ENCODE measurements around the gene SPRYD3.
"Not testable (repeated sequence)": the region's sequence is repeated elsewhere in the genome, so short reads cannot be mapped to it uniquely, and the experiment has no call there.

SPRYD3 gene, protein sequence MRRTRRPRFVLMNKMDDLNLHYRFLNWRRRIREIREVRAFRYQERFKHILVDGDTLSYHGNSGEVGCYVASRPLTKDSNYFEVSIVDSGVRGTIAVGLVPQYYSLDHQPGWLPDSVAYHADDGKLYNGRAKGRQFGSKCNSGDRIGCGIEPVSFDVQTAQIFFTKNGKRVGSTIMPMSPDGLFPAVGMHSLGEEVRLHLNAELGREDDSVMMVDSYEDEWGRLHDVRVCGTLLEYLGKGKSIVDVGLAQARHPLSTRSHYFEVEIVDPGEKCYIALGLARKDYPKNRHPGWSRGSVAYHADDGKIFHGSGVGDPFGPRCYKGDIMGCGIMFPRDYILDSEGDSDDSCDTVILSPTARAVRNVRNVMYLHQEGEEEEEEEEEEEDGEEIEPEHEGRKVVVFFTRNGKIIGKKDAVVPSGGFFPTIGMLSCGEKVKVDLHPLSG

DNA sequence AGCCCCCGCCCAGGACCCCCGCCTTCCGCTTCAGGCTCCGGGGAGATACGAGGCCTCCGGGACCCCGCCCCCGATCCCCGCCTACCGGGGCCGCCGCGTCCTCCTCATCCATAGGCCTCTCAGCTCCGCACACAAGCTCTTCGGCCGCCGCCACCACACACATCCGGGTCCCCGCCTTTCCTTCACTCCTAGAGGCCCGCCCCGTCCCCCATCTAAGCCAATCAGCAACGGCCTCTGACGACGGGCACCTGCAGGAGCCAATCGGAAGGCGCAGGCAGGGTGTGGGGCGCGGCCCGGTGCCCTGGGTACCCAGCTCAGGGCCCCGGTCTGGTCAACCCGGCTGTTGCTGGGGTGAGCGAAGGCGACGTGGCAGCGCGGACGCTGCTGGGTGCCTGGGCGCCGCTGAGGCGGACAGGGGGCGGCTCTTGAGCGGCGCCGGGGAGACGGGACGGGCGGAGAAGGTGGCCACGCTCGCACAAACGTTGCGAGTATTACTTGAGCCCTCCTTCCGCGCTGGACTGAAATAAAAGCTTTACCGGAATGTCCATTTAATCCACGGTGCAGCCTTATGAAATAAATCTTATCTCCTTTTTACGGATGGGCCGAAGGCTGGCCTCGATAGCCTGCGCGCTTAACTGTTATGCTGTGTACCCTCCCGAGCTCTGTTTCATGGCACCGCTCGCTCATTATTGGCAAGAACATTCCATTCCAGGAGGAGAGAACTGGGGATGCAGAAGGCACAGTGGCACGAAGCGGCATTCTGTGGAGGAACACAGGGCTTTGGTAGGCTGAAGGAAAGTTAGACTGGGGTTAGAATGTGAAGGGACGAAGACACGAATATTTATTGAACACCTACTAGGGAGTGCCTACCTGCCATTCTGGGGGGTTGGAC lies at the start of gene SPRYD3:
Gene SPRYD3 (minus strand): TSS at position 165 of the 892 bp plus-strand sequence. CDS start 57 bp downstream, at position 108.
- peak; percentile 89 to 94 for DNase-seq (ENCODE audit: low read depth in 2 of 2)

DNA sequence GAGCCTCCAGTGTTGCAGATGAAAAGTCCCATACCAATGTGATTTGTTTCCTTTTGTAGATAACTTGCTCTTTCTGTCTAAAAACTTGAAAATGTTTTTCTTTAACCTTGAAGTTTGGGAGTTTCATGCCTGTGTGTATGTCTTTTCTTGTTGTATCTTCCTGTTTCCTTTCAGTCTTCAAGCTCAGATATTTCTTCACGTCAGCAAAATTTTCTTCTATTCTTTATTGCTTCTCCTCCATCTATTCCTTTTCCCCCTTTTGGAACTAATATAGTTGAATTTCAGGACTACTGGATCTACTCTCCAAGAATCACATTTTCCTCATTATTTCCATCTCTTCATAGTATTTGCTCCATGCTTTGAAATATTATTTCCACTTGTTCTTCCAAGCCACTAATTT lies 48.0 kb upstream of the SPRYD3 start:
- no peak for DNase-seq (ENCODE audit: low read depth in 2 of 2)

DNA sequence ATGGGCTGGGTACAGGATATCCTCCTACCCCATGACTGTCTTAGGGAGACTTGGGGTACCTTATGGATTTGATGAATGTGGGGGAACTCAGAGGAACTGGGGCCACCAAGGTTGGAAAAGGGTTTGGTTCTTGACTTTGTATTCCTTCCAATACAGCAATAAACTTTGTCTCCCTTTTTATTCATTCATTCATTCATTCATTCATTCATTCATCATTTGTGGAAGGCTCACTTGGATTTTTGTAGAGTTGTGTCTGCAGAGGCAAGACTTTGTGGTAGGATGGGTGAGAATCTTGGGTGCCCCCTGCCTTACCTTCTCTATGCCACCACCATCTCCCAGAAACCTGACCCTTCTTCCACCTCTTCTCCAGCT lies 45.1 kb upstream of the SPRYD3 start:
- DNase-seq (ENCODE audit: low read depth in 2 of 2), result no peak

DNA sequence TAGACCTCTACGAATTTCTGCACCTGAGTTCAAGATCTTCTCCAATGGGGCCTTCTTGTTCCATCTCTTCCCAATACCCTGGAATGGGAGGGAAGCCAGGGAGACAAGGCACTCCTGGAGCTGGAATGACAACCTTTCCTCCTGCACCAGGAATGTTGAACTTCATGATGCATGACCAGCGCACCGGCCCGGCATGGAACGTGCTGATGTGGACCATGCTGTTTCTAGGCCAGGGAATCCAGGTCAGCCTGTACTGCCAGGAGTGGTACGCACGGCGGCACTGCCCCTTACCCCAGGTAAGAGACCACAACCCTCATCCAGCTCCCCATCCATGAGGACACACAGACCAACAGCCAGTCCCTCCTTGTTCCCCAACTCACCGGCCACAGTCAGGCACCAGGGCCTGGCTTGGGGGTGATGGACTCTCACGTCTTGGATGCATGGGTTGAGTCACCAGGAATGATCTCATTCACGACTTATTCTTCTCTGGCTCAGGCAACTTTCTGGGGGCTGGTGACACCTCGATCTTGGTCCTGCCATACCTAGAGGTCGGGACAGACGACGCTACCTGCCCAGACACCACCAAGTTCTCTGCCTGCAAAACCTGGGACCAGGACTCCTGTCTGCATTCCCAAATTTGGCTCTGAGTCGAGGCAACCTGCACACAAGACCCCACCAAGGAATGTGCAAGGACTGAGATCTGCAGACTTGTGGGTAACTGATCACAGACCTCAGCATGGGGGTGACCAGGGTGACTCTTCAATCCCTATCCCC lies 44.6 kb upstream of the SPRYD3 start:
- no peak for DNase-seq (ENCODE audit: low read depth in 2 of 2)

DNA sequence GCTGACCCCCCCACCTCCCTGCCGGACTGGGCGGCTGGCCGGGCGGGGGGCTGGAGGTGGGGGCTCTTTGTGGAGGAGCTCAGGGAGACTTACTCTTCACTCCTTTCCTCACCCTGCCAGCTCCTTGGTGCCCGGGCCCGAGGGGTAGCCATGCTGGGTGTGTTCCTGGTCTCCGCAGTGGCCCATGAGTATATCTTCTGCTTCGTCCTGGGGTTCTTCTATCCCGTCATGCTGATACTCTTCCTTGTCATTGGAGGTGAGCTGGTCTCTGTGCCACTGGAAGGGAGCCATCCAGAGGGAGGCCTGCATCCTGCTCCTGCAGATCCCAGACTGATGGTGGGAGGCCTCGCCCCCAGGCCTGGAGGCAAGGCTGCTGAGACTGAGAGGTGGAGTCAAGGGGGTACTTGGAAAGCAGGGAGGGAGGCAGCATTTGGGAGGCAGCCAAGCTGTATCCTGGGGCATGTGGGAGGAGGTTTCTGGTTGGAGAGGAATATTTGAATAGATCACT lies 43.8 kb upstream of the SPRYD3 start:
- DNase-seq (ENCODE audit: low read depth in 2 of 2), result no peak

DNA sequence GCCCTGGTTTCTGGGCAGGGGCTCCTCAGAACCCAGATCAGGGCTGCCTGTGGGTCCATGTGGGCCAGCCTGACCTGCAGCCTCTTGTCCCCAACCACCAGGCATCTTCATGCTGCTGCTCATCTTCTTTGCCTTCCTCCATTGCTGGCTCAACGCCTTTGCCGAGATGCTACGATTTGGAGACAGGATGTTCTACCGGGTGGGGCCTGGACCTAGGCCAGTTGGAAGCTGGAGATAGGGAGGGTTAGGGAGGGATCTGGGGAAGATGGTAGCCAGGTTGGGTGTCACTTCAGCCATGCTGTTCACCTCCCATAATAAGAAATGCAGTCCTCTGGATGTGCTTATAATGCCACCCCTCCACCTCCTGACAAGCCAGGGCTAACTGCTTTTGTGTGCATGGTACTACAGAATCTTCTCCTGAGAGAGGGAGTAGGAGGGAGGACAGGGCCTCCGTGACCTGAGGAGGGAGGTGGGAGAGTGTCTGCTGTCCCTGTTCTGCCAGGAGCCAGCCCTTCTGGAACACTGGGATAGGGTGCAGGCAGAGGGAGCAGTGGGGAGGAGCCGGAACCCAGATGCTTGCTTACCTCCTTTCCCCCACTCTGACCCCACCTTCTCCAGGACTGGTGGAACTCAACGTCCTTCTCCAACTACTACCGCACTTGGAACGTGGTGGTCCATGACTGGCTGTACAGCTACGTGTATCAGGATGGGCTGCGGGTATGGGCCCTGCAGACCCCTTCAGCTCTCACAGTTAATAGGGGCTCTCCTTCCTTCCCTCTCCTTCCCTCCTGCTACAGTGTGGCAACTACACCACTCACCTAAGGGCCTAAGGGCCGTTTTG lies 41.7 kb upstream of the SPRYD3 start:
- DNase-seq (ENCODE audit: low read depth in 2 of 2), result no peak

DNA sequence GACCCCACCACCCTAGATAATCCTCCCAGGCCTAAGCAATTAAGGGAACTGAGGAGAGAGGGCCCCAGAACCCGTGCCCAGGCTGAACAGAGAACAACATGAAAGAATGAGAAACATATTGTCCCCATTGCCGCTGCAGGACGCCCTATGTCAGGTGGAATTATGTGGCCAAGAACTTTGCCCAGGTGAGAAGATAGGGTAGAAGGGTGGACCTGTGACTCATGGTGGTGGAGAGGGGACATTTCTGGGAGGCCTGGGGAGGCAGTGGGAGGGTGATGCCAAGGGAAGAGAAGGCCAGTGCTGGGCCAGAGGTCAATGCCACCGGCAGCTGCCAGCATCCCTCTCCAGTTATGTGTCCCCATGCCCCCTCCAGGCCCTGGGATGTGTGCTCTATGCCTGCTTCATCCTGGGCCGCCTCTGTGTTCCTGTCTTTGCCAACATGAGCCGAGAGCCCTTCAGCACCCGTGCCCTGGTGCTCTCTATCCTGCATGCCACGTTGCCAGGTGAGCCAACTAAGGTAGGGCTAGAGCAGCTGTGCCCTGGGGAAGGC lies 39.6 kb upstream of the SPRYD3 start:
- DNase-seq (ENCODE audit: low read depth in 2 of 2), result no peak

DNA sequence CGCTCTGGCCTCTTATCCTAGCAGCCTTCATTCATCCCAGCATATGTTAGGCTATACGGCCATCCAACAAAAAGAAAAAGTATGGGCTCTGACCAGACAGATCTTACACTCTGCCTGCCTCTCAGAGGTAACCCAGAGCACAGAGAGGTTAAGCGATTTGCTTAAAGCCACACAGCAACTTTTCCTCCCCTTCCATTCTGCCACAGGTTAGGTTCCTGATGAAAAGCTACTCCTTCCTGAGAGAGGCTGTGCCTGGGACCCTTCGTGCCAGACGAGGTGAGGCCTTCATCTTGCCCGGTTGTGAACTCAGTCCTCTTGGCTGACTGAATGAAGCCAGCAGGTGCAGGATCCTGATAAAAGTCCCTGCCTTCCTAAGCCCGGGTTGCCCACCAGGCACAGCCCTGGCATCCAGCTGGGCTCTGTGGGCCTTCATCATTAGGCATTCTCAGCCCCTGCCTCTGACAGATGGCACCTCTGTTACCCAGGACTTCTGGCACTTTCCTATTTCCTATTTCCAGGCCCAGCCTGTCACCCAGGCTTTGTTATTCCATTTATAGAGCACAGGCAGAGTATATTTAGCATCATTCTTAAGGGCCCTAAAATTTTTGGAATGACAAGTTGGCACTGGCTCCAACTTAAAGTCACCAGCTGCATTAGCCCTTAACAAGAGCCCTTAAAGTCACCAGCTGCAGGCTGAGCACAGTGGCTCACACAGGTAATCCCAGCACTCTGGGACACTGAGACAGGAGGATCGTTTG lies 36.9 kb upstream of the SPRYD3 start:
- DNase-seq (ENCODE audit: low read depth in 2 of 2), result no peak

DNA sequence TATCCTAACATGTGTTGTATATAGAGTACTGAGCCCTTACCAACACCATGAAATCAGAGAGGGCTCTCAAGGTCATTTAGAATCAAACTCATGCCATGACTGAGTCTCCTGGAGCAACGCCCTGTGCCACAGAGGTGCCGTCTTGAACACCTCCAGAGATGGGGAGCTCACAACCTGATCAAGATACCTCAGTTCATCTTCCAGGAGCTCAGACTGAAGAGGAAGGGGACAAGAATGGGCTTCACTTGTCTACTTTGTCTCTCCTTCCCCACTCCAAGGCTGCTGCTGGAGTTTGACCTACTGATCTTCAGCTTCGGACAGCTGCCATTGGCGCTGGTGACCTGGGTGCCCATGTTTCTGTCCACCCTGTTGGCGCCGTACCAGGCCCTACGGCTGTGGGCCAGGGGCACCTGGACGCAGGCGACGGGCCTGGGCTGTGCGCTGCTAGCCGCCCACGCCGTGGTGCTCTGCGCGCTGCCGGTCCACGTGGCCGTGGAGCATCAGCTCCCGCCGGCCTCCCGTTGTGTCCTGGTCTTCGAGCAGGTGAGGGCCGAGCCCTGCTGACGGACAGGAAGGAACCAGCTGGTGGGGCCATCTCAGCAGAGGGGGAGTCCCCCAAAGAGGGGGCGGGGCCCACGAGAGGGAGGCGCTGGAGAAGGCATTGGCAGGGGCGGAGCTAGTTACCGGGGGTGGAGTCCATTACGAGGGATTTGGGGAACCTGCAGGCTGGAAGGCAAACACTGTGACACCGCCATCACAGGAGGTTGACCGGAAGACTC lies 36.1 kb upstream of the SPRYD3 start:
- DNase-seq (ENCODE audit: low read depth in 2 of 2), result no peak

DNA sequence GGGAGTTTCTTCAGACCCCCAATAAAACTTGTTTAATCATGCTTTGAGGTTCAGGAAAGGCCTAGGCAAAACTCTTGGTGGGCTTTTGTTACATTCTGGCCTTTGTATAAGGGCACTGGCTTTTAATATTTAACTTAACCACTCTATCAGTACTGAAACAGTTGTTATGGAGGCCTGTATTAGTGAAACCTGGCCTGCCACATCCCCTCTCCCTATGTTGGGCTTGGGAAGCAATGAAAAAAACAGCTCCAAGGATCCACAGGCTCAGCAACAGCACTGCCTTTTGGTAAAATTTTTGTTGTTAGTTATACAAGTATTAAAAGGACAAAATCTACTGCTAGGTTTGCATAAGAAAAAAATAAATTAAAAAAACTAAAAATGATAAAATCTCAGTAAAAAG lies 34.8 kb upstream of the SPRYD3 start:
- DNase-seq (ENCODE audit: low read depth in 2 of 2), result no peak

DNA sequence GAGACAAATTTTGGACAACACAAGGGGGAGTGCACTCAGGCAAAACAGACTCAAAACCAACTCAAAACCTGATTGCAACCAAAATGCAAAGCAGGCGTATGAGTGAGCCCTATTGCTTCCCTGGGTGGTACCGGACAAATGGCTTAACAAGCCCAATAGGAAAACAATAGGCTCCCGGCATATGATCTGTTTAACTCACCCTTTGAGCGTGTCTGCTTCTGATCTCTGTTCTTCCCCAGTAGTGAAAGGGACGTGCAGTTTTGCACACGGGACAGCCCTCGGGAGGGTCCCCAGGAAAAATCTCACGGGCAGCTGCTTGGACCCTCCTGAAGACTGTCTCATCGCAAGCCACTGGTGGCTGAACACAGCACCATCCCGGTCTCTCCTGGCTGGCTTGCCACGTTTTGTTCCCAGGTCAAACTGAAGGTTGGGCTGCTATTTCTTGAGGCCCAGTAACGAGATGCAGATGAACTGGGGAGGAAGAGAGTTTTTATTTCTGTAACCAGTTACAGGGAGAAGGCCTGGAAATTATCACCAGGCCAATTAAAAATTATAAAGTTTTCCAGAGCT lies 34.0 kb upstream of the SPRYD3 start:
- no peak for DNase-seq (ENCODE audit: low read depth in 2 of 2)

DNA sequence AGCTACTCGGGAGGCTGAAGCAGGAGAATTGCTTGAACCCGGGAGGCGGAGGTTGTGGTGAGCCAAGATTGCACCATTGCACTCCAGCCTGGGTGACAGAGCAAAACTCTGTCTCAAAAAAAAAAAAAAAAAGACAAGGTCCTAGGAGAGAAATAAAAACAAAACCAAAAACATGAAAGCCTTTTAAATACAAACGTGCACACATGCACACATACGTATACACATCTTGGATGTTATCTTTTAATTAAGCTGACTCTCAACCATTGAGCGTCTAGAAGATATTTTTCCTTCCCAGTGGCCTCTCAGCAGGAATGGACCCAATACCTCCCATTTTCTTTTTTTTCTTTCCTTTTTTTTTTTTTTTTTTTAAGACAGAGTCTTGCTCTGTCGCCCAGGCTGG lies 33.2 kb upstream of the SPRYD3 start:
- DNase-seq (ENCODE audit: low read depth in 2 of 2), result not testable (repeated sequence)

DNA sequence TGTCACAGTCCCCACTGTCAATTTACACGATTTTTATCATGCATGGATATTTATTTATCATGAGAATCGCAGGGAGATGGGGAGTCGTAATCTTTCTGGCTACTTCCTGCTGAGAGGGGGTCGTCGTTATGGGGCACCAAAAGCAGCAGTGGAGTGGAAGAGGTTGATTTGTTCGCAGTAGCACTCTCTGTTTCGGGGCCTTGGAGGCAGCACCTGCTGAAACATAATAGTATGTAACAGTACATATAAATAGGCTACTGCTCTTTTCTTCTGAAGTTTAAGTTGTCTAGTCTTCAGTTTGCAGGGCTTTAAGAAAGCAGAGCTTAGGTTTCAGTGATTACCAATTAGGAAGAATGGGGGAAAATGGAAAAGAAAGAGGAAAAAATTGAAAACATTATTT lies 27.9 kb upstream of the SPRYD3 start:
- no peak for DNase-seq (ENCODE audit: low read depth in 2 of 2)

DNA sequence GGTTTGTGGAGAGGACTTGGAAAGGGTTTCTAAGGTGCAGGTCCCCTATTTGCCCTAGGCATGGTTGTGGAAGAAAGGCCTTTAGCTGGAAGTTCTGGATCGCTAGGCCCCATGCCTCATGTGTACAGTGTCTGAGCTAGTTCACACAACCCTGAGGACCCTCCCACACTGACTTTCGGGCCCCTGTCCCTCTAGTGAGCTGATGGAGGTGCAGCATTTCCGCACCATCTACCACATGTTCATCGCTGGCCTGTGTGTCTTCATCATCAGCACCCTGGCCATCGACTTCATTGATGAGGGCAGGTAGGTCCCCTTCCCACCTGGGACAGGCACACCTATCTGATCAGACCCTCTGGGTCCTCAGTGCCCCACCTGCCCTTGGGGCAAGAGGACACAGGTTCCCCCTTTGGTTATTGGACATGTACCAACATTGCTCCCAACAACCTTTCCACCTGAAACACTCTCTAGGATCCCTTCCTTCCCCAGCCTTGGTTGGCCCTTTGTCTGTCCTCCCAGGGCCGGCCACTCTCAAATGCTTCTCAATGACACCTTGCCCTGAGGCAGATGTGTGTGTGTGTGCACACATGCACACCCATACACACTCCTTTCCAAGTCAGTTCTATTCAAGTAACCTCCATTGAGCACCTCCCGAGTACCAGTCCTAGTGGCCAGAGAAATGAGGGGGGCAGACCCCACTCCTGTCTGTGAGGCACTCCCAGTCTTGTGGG lies 26.7 kb upstream of the SPRYD3 start:
- no peak for DNase-seq (ENCODE audit: low read depth in 2 of 2)

DNA sequence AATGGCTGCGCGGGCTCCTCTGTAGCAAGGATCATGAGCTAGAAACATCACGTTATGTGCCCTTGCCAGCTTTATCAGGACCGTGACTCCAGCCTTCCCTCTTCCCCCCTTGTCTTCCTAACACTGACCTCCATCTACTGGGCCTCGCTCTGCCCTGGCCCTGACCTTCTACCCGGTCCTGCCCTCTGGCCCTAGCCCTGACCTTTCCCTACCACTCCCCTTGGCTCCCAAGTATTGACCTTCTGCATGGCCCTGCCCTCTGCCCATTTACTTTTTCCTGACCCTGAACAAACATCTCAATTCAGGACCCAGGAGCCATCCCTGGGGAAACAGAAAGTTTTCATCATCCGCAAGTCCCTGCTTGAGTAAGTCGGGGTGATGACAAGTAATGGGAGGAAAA lies 26.1 kb upstream of the SPRYD3 start:
- DNase-seq (ENCODE audit: low read depth in 2 of 2), result no peak

DNA sequence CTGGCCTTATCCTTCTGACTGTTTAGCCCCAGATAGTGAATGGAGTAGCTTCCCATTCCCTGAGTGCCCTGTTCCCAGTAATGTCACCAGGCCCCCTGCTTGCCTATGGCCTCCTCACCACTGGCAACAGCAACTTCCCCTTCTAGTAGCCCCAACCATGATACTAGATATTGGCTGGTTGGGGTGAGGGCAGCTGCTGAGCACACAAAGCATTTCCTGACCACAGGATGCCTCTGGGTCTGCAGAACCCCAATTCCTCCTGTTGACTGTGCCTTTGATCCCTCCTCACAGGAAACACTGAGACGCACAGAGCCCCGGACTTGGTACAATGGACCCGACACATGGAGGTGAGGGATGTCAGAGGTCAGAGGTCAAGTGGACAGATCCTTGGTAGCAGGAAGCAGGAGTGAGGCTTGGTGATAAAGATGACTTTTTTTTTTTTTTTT lies 24.7 kb upstream of the SPRYD3 start:
- DNase-seq (ENCODE audit: low read depth in 2 of 2), result no peak

DNA sequence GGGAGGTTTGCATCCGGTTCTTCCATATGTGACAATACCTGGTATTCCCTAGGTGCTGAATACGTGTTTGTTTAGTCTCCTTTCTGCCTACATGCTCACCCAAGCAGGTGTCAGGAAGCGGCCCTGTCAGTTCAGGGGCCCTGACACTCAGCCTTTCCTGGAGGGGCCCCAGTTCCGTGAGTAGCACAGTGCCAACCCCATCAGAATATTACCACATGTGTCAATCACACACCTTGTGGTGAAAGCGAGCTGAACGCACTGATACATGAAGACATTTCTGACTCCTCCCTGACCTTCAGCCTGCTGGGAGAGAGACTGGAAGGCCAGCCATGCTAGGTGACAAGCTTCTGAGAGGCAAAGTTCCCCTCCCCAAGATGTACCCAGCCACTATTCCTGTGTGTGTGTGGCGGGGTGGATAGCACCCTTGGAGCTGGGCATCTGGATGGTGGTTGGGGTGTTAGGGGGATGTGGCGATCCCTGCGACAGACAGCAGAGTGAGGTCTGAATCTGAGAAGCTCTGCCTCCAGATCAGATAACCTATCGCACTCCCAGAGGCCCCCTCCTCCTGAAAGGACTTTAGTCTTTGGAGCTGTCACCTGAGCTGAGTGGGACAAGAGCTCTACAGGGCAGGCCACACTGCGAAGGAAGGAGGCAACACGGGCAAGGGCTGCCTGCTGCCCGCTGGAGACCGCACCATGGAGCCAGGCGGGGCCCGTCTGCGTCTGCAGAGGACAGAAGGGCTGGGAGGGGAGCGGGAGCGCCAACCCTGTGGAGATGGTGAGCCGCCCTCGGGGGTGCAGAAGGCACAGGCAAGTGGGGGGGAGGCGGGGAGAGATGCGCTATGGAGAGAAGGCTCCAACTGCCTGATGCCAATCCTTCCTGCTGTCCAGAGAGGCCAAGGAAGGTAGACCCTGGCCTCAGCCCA lies 24.0 kb upstream of the SPRYD3 start, which contains the start of gene SOAT2:
Gene SOAT2 (plus strand): TSS at position 604 of the 925 bp plus-strand sequence. CDS start 92 bp downstream, at position 696.
- DNase-seq (ENCODE audit: low read depth in 2 of 2), result peak in 1 of 2 donors; percentile 43
